Upper lobe of right lung (tissue), 1 donor: Measurements from ENCODE around the gene FUT3. TPM values are rescaled to one million over a fixed set of nuclear protein-coding genes. Genes with fewer than 3 reads are reported as not detected.
A peak's percentile ranks its signal among the peaks of the same experiment; 100 is the strongest.
"Not testable (repeated sequence)": the region's sequence is repeated elsewhere in the genome, so short reads cannot be mapped to it uniquely, and the experiment has no call there.

Source experiments
- ATAC-seq: fragments of 200-7000 bp; cut with Tn5 transposase; one replicate; pipeline ENCODE4 v1.9.1; 2020; ENCODE audit warnings: mild to moderate bottlenecking, moderate library complexity
- DNase-seq: peaks from one replicate; pipeline ENCODE4 v3.0.0-alpha.2; 2020
- H3K27ac ChIP-seq: fragments of 200-600 bp; one replicate; pipeline ENCODE4 v1.8.0; 2022
- H3K27me3 ChIP-seq: fragments of 200-600 bp; one replicate; pipeline ENCODE4 v1.8.0; 2022; ENCODE audit warnings: mild to moderate bottlenecking
- H3K36me3 ChIP-seq: fragments of 200-600 bp; one replicate; pipeline ENCODE4 v1.8.0; 2022
- H3K4me1 ChIP-seq: fragments of 200-600 bp; one replicate; pipeline ENCODE4 v1.8.0; 2022
- H3K4me3 ChIP-seq: fragments of 200-600 bp; one replicate; pipeline ENCODE4 v1.8.0; 2022; ENCODE audit warnings: mild to moderate bottlenecking
- H3K9me3 ChIP-seq: fragments of 200-600 bp; one replicate; pipeline ENCODE4 v1.8.0; 2022
- intact Hi-C: fragments of 100-400 bp; cut with DNase I; formaldehyde crosslinking; loops from one replicate; pipeline ENCODE4 v1.11.0; 2022
- total RNA-seq: library from RNA; stranded (reverse); fragmentation: NEBNext Ultra II Directional; extraction: Animal tissue kit (Norgen Biotek cat#: 25700); gene quantifications from one replicate; pipeline ENCODE4 v1.2.1, GENCODE V29; 2021
- TF ChIP-seq, protein P1 (sequence below): fragments of 200-600 bp; IDR thresholded peaks from one replicate; pipeline ENCODE4 v1.8.0; 2022; ENCODE audit warnings: antibody characterized with exemption
- donor health status: DM: no; HTN: yes; CAD: no; lungs with severe emphysema.

The FUT3 gene
- total RNA-seq, 1 donor from 2014 or later, result 17.3 TPM

DNA sequence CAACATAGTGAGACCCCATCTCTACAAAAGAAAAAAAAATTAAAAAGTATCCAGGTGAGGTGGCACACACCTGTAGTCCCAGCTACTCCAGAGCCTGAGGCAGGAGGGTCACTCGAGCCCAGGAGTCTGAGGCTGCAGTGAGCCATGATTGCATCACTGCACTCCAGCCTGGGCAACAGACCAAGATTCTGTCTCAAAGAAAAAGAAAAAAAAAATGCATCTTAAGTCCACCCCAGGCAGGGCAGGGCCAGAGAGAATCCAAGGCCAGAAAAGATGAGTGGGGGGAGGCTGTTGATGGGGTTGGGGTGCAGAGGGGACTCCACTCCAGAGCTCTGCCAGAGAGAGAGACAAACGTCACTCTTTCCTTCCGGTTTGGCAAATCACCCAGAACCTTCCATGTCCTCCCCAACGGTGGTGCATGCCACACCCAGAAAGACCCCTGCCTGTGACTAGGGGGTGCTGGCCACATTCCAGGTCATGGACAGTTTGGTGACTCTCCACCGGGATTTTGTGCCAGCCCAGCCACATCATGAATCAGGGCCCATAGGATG, 431 bp downstream of the FUT3 start:
- Histone ChIP-seq H3K4me3 (peak overlapping the region; percentile 26), H3K9me3 (no peaks in the 10 kb centered on the region), H3K27me3 (no peaks in the 10 kb centered on the region), H3K4me1 (no peaks in the 10 kb centered on the region), H3K36me3 (no peaks in the 10 kb centered on the region), H3K27ac (peak overlapping the region; percentile 77)
- intact Hi-C loops, result no loop called here
- DNase-seq (peak; percentile 87), ATAC-seq (peak; percentile 83)
- TF ChIP-seq, protein P1, sequence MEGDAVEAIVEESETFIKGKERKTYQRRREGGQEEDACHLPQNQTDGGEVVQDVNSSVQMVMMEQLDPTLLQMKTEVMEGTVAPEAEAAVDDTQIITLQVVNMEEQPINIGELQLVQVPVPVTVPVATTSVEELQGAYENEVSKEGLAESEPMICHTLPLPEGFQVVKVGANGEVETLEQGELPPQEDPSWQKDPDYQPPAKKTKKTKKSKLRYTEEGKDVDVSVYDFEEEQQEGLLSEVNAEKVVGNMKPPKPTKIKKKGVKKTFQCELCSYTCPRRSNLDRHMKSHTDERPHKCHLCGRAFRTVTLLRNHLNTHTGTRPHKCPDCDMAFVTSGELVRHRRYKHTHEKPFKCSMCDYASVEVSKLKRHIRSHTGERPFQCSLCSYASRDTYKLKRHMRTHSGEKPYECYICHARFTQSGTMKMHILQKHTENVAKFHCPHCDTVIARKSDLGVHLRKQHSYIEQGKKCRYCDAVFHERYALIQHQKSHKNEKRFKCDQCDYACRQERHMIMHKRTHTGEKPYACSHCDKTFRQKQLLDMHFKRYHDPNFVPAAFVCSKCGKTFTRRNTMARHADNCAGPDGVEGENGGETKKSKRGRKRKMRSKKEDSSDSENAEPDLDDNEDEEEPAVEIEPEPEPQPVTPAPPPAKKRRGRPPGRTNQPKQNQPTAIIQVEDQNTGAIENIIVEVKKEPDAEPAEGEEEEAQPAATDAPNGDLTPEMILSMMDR, result no peak

DNA sequence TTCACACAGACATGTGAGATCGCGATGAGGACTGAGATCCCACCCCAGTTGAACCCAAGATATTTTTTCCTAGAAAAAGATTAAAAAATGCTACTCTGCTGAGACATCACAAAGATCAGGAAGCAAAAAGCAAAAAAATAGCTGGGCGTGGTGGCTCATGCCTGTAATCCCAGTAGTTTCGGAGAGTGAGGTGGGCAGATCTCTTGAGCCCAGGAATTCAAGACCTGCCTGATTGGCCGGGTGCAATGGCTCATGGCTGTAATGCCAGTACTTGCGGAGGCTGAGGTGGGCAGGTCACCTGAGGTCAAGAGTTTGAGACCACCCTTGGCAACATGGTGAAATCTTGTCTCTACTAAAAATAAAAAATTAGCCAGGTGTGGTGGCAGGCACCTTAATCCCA, 1.1 kb downstream of the FUT3 start:
- Histone ChIP-seq H3K27ac (no peak overlapping the region), H3K4me1 (no peaks in the 10 kb centered on the region), H3K27me3 (no peaks in the 10 kb centered on the region), H3K9me3 (no peaks in the 10 kb centered on the region), H3K36me3 (no peaks in the 10 kb centered on the region), H3K4me3 (peak overlapping the region; percentile 21)
- no peak for DNase-seq
- TF ChIP-seq, protein P1, result no peak
- intact Hi-C loops, result no loop called here
- peak; percentile 16 for ATAC-seq

DNA sequence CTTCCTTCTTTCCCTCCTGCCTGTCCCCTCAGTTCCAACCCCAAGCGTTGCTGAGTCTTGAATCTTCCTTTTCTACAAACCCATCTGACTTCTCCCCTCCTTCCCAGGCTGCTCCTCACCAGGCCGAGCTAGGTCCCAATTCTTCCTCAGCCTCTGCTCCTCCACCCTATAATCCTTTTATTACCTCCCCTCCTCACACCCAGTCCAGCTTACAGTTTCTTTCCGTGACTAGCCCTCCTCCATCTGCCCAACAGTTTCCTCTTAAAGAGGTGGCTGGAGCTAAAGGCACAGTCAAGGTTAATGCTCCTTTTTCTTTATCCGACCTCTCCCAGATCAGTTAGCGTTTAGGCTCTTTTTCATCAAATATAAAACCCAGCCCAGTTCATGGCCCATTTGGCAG, 2.6 kb downstream of the FUT3 start:
- H3K27me3 ChIP-seq, intact Hi-C loops, H3K4me3 ChIP-seq, H3K9me3 ChIP-seq, H3K4me1 ChIP-seq, ATAC-seq, H3K27ac ChIP-seq, H3K36me3 ChIP-seq, DNase-seq: not testable (repeated sequence)

DNA sequence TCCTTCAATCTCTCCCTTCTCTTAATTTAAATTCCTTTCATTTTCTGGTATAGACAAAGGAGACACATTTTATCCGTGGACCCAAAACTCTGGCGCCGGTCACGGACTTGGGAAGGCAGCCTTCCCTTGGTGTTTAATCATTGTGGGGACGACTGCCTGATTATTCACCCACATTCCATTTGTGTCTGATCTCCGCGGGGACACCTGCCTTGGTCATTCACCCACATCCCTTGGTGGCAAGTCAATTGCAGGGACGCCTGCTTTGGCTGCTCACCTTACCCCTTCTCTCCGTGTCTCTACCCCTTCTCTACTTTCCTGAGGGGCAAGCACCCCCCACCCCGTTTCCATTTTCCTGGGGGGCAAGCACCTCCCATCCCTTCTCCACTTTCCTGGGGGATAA, 3.4 kb downstream of the FUT3 start:
- H3K4me3 ChIP-seq, result not testable (repeated sequence)

DNA sequence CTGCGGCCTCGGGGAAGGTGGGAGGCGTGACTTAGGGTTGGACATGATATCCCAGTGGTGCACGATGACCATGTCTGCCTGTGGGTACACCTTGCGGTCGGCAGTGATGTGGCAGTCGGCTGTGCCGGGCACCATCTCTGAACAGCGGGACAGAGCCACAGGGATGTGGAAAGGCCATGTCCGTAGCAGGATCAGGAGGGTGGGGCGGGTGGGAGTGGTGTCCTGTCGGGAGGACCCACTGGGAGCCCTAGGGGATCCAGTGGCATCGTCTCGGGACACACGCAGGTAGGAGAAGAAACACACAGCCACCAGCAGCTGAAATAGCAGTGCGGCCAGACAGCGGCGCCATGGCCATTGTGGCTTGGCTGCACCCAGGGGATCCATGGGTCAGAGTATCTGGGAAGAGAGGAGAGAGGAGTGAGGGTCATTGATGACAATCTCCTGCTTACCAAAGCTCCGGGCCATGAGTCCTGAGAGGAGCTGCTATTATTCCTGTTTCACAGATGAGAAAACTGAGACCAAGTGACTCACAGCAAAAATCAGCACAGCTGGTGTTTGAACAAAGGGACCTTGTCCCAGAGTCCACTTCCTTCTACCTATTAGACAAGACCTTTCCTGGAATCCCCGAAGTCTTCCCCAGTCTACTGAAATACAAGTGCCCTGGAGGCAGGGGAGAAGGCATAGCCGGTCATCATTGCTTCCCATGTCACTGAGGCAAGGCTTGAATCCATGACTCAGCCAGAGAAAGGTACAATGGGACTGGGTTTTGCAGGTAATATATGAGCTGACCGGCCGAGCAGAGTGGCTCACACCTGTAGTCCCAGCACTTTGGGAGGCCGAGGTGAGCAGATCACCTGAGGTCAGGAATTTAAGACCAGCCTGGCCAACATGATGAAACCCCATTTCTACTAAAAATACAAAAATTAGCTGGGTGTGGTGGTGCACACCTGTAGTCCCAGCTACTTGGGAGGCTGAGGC, 6.5 kb downstream of the FUT3 start:
- intact Hi-C loops, result no loop called here
- Histone ChIP-seq H3K36me3 (no peaks in the 10 kb centered on the region), H3K27me3 (no peaks in the 10 kb centered on the region), H3K9me3 (no peaks in the 10 kb centered on the region), H3K27ac (no peak overlapping the region), H3K4me1 (no peaks in the 10 kb centered on the region), H3K4me3 (no peak overlapping the region)
- TF ChIP-seq, protein P1, result no peak
- ATAC-seq (no peak), DNase-seq (no peak)

More for the DNA sequence above, 3.4 kb downstream of the FUT3 start:
- ATAC-seq, H3K27me3 ChIP-seq, H3K36me3 ChIP-seq, H3K4me1 ChIP-seq, H3K27ac ChIP-seq, DNase-seq, intact Hi-C loops, H3K9me3 ChIP-seq: not testable (repeated sequence)

DNA sequence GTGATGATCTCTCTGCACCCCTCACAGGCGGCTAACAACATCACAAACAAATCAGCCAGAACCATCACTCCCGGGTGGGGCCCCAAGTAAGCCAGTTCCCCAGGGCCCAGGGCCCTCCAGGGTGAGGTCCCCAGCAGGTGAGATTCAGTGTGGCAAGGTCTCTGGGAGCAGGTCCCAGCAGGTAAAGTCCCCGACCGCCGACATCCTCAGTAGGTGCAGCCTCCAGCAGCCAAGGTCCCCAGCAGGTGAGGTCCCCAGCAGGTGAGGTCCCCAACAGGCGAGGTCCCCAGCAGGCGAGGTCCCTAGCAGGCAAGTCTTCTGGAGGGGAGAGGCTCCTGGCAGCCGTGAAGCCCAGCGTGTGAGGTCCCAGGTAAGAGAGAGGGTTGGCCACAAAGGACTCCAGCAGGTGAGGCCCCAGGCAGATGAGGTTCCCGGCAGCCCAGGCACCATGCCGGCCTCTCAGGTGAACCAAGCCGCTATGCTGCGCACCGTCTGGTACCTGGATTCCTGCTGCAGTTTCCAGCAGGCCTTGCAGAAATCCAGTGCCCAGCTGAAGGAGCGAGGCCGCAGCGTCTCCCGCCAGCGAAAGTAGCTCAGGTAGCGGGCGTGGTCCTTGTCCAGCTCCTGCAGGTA, 7.8 kb downstream of the FUT3 start:
- Histone ChIP-seq H3K4me3 (no peak overlapping the region), H3K4me1 (no peaks in the 10 kb centered on the region), H3K27ac (no peak overlapping the region), H3K27me3 (no peaks in the 10 kb centered on the region), H3K36me3 (no peaks in the 10 kb centered on the region), H3K9me3 (no peaks in the 10 kb centered on the region)
- intact Hi-C loops, result no loop called here
- DNase-seq (no peak), ATAC-seq (peak; percentile 6)
- TF ChIP-seq, protein P1, result no peak

DNA sequence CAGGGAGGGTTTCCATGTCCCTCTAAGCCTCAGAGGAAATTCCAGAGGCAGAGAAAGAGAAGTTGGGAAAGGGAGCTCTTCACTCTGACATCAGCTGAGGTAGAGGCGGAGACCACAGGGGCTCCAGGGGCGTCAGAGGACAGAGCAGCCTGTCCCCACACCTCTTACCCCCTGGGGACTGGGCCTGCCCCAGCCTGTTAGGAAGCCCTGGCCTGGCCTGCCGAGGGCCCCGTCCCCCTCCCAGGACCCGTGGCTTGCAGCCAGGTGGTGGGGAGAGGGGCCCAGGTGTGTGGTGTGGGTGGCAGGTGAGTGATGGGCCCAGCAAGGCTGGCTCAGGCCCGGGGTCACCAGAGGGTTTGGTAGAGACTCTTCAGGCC, 9.5 kb downstream of the FUT3 start:
- H3K27me3 ChIP-seq, H3K4me1 ChIP-seq, H3K36me3 ChIP-seq, H3K4me3 ChIP-seq, H3K27ac ChIP-seq, H3K9me3 ChIP-seq, intact Hi-C loops, DNase-seq: not testable (repeated sequence)
- ATAC-seq, result peak; percentile 32
